ENCODE results near the gene PTAFR. TPM values are rescaled to one million over a fixed set of nuclear protein-coding genes. Genes with fewer than 3 reads are reported as not detected.

Gene PTAFR
- total RNA-seq, 2 donors from 2014 or later, result 2.3 to 2.5 TPM

GRCh38 chr1:28132171-28133167, 44.0 kb downstream of the PTAFR start:
- WGBS, result 77% methylated on average over 11 of the region's 11 CpGs
- Histone ChIP-seq H3K27ac (no peak overlapping the region), H3K9me3 (no peaks in the 10 kb centered on the region), H3K4me3 (no peak overlapping the region), H3K27me3 (replicated peaks; ENCODE audit: insufficient read depth) (no peaks in the 10 kb centered on the region), H3K36me3 (no peaks in the 10 kb centered on the region), H3K4me1 (replicated peaks) (no peaks in the 10 kb centered on the region)
- TF ChIP-seq POLR2A (IDR thresholded peaks at IDR 0.05) (no peak), POLR2AphosphoS5 (IDR thresholded peaks at IDR 0.05) (no peak), CTCF (IDR thresholded peaks at IDR 0.05) (no peak)
- DNase-seq (ENCODE audit: low spot score), result no peak
- intact Hi-C loops (cut with DNase I), result no loop called here

- no peak for DNase-seq (ENCODE audit: low spot score)
- WGBS, result 82% methylated on average over 6 of the region's 6 CpGs
- TF ChIP-seq POLR2A (IDR thresholded peaks at IDR 0.05) (no peak), CTCF (IDR thresholded peaks at IDR 0.05) (no peak), POLR2AphosphoS5 (IDR thresholded peaks at IDR 0.05) (no peak)
- Histone ChIP-seq H3K27ac (no peak overlapping the region), H3K36me3 (no peaks in the 10 kb centered on the region), H3K4me1 (replicated peaks) (no peaks in the 10 kb centered on the region), H3K9me3 (no peaks in the 10 kb centered on the region), H3K27me3 (replicated peaks; ENCODE audit: insufficient read depth) (no peaks in the 10 kb centered on the region), H3K4me3 (no peak overlapping the region)
- intact Hi-C loops (cut with DNase I), result no loop called here
Observed at GRCh38 chr1:28130901-28131300, 45.6 kb downstream of the PTAFR start.

GRCh38 chr1:28129150-28129549, 47.3 kb downstream of the PTAFR start:
- no peak overlapping the region for H3K4me3 ChIP-seq
- H3K9me3 ChIP-seq, result no peaks in the 10 kb centered on the region
- WGBS, result 32% methylated on average over 1 of the region's 1 CpG
- no peaks in the 10 kb centered on the region for H3K27me3 ChIP-seq (replicated peaks; ENCODE audit: insufficient read depth)
- H3K4me1 ChIP-seq (replicated peaks), result no peaks in the 10 kb centered on the region
- no peak overlapping the region for H3K27ac ChIP-seq
- DNase-seq (ENCODE audit: low spot score), result no peak
- TF ChIP-seq POLR2AphosphoS5 (IDR thresholded peaks at IDR 0.05), result no peak
- no peak for TF ChIP-seq CTCF (IDR thresholded peaks at IDR 0.05)
- no peak for TF ChIP-seq POLR2A (IDR thresholded peaks at IDR 0.05)
- H3K36me3 ChIP-seq, result no peaks in the 10 kb centered on the region
- intact Hi-C loops (cut with DNase I), result no loop called here

GRCh38 chr1:28127617-28128257, 48.8 kb downstream of the PTAFR start:
- H3K9me3 ChIP-seq, result no peaks in the 10 kb centered on the region
- no peak overlapping the region for H3K4me3 ChIP-seq
- WGBS, result 81% methylated on average over 3 of the region's 3 CpGs
- H3K27me3 ChIP-seq (replicated peaks; ENCODE audit: insufficient read depth), result no peaks in the 10 kb centered on the region
- no peak for DNase-seq (ENCODE audit: low spot score)
- no peaks in the 10 kb centered on the region for H3K4me1 ChIP-seq (replicated peaks)
- intact Hi-C loops (cut with DNase I), result no loop called here
- no peaks in the 10 kb centered on the region for H3K36me3 ChIP-seq
- TF ChIP-seq POLR2A (IDR thresholded peaks at IDR 0.05) (no peak), POLR2AphosphoS5 (IDR thresholded peaks at IDR 0.05) (no peak), CTCF (IDR thresholded peaks at IDR 0.05) (no peak)
- H3K27ac ChIP-seq, result no peak overlapping the region
